Stomach smooth muscle (tissue), 2 donors: ENCODE results near the gene IL10RA.

Experiments
- H3K27ac ChIP-seq: one replicate; pipeline ENCODE4 v1.7.0; 2013; ENCODE audit warnings: mild to moderate bottlenecking, low read length, inconsistent platforms
- H3K27me3 ChIP-seq, 2 donors: one replicate each; pipeline ENCODE4 v1.7.0; 2013; ENCODE audit warnings: low read length in 2 of 2; ENCODE audit not compliant: insufficient read depth in 2 of 2, control insufficient read depth in 1 of 2
- H3K36me3 ChIP-seq, 2 donors: one replicate each; pipeline ENCODE4 v1.7.0; 2013; ENCODE audit warnings: low read length in 2 of 2; ENCODE audit not compliant: control insufficient read depth in 2 of 2, insufficient read depth in 2 of 2
- H3K4me1 ChIP-seq: one replicate; pipeline ENCODE4 v1.7.0; 2013; ENCODE audit warnings: low read length; ENCODE audit not compliant: control insufficient read depth, insufficient read depth
- H3K4me3 ChIP-seq, 2 donors: one replicate each; pipeline ENCODE4 v1.7.0; 2013; ENCODE audit warnings: low read length in 2 of 2
- H3K9ac ChIP-seq, 2 donors: one replicate each; pipeline ENCODE4 v1.7.0; 2013; ENCODE audit warnings: low read length in 2 of 2, mild to moderate bottlenecking in 1 of 2
- H3K9me3 ChIP-seq, 2 donors: one replicate each; pipeline ENCODE4 v1.7.0; 2013; ENCODE audit warnings: low read length in 2 of 2; ENCODE audit not compliant: control insufficient read depth in 2 of 2
- donor health status: healthy.
- donor health status: Pancreatic carcinoma.

IL10RA gene

DNA sequence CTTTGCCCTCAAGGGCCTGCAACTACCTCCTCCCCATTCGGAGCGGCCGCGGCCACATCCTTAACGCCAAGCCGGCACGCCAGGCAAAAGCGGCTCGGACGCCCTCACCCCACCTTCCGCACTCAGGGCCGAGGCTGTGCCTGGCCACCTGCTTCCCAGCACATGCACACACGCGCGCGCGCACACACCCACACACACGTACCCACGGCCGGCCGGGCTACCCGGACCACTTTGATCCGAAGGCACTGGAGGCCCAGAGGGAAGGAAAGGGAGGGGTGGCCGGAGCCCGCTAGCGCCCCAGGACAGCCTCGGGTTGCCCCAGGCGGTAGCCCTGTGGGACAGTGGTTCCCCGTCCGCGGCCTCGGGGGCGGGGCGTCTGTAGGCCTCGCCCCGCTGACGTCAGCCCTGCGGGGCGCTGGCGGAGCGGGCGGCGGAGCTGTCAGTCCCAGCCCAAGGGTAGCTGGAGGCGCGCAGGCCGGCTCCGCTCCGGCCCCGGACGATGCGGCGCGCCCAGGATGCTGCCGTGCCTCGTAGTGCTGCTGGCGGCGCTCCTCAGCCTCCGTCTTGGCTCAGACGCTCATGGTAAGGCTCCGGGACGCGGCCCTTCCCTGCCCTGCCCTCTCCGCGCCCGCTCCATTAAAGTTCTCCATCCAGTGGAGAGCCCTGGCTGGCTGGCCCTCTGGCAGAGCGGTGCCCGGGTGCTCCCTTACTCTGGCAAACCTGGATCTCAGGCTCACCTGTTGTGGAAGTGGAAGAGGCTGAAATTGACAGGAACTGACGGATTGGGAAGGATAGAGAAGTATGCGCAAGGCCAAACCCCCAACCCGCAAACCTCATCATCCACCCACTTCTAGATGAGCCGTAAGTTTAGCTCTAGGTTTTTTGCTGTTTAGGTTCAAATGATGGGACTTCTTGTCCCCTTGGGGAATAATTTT, at the start of gene IL10RA:
TSS of gene IL10RA (plus strand) at position 442 of the 935 bp plus-strand sequence. CDS start at position 516, 74 bp downstream.
- Histone ChIP-seq H3K27me3 (no peaks in the 10 kb centered on the region), H3K9me3 (no peaks in the 10 kb centered on the region), H3K9ac (peak within 1 kb of the TSS; percentile 47 to 75)

DNA sequence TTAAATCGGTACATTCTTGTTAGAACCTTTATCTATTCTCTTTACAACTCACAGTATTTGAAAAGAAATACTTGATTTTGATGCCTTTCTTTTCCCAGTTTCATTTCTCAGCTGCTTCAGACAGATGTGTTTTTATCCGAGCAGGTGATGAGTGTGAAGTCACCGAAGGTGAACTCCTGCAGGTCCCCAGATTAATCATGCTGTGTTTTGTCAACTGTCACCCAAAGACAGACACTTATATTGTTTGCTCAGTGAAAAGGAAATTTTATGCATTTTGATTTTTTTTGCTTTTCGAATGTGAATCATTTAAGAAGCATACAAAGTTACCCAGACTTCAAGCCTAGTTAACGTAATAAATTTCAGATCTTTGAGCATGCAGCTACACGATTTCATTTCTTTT, 49.2 kb upstream of the IL10RA start:
- Histone ChIP-seq H3K4me1 (no peaks in the 10 kb centered on the region), H3K27me3 (no peaks in the 10 kb centered on the region), H3K9me3 (no peaks in the 10 kb centered on the region), H3K27ac (no peak overlapping the region), H3K36me3 (no peaks in the 10 kb centered on the region), H3K4me3 (no peak overlapping the region), H3K9ac (no peak overlapping the region)

More for the DNA sequence above, at the start of gene IL10RA:
- Histone ChIP-seq H3K36me3 (no peaks in the 10 kb centered on the region), H3K4me3 (peak within 1 kb of the TSS; percentile 66 to 78), H3K4me1 (peaks cover 32% of the 10 kb centered on the region), H3K27ac (peak within 1 kb of the TSS; percentile 66)

DNA sequence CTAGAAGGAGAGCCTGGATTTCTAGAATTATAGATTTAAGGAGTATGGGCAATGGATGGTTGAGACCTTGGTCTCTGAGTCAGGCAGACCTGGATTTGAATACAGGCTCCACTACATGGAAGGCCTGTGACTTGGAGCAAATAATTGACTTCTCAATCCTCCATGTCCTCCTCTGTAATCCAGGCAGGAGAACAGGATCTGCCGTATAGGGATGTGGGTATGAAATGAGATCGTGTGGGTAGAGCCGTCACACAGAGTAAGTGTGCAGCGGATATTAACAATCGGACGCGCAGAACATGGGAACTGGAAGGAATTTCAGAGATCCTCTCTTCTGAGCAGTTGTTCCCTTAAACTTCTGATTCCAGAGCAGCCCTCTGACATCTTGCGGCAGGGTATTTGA, 45.5 kb upstream of the IL10RA start:
- no peak overlapping the region for H3K9ac ChIP-seq
- H3K27ac ChIP-seq: no peak overlapping the region
- H3K36me3 ChIP-seq: no peaks in the 10 kb centered on the region
- H3K4me3 ChIP-seq: no peak overlapping the region
- no peaks in the 10 kb centered on the region for H3K4me1 ChIP-seq
- H3K9me3 ChIP-seq: no peaks in the 10 kb centered on the region
- no peaks in the 10 kb centered on the region for H3K27me3 ChIP-seq

- Histone ChIP-seq H3K4me1 (no peaks in the 10 kb centered on the region), H3K9ac (no peak overlapping the region), H3K36me3 (no peaks in the 10 kb centered on the region), H3K9me3 (no peaks in the 10 kb centered on the region), H3K27me3 (no peaks in the 10 kb centered on the region), H3K27ac (no peak overlapping the region), H3K4me3 (no peak overlapping the region)
These were observed 45.0 kb upstream of the IL10RA start for GRCh38 chr11:117941163-117941707.

GRCh38 chr11:117941976-117942654, 44.1 kb upstream of the IL10RA start:
- no peaks in the 10 kb centered on the region for H3K36me3 ChIP-seq
- H3K27me3 ChIP-seq: no peaks in the 10 kb centered on the region
- peaks cover 2% of the 10 kb centered on the region for H3K4me1 ChIP-seq
- no peak overlapping the region for H3K9ac ChIP-seq
- H3K27ac ChIP-seq: no peak overlapping the region
- H3K4me3 ChIP-seq: no peak overlapping the region
- H3K9me3 ChIP-seq: no peaks in the 10 kb centered on the region

DNA sequence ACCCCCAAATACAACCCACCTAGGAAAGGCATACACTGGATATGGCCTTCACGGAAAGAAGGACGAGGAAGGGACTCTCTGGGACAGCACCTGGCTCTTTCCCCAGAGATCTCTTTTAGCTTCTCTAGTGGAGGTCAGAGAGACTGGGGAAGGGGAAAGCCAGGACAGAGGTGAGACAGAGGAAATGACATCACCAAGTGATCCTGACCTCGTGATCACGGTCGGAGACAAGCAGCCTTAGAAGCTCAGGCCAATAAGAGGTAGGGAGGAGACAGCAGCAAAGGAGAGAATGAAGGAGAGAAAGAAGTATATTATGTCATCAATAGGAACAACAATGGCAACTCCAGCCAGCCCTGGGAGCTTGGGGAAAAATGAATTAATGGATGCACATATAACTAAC, 41.6 kb upstream of the IL10RA start:
- Histone ChIP-seq H3K4me1 (peaks cover 3% of the 10 kb centered on the region), H3K27ac (no peak overlapping the region), H3K36me3 (no peaks in the 10 kb centered on the region), H3K9me3 (no peaks in the 10 kb centered on the region), H3K9ac (no peak overlapping the region), H3K4me3 (no peak overlapping the region), H3K27me3 (peaks cover 0 to 2% of the 10 kb centered on the region in 2 donors)

- no peaks in the 10 kb centered on the region for H3K9me3 ChIP-seq
- no peak overlapping the region for H3K4me3 ChIP-seq
- no peaks in the 10 kb centered on the region for H3K36me3 ChIP-seq
- H3K27me3 ChIP-seq: peaks cover 0 to 2% of the 10 kb centered on the region in 2 donors
- H3K9ac ChIP-seq: no peak overlapping the region
- H3K4me1 ChIP-seq: peaks cover 3% of the 10 kb centered on the region
- H3K27ac ChIP-seq: no peak overlapping the region
These were observed 41.0 kb upstream of the IL10RA start for GRCh38 chr11:117945047-117945810.

GRCh38 chr11:117946156-117946841, 39.9 kb upstream of the IL10RA start:
- Histone ChIP-seq H3K4me1 (peaks cover 5% of the 10 kb centered on the region), H3K9me3 (no peaks in the 10 kb centered on the region), H3K27me3 (peaks cover 0 to 2% of the 10 kb centered on the region in 2 donors), H3K4me3 (no peak overlapping the region), H3K27ac (no peak overlapping the region), H3K9ac (no peak overlapping the region), H3K36me3 (no peaks in the 10 kb centered on the region)

DNA sequence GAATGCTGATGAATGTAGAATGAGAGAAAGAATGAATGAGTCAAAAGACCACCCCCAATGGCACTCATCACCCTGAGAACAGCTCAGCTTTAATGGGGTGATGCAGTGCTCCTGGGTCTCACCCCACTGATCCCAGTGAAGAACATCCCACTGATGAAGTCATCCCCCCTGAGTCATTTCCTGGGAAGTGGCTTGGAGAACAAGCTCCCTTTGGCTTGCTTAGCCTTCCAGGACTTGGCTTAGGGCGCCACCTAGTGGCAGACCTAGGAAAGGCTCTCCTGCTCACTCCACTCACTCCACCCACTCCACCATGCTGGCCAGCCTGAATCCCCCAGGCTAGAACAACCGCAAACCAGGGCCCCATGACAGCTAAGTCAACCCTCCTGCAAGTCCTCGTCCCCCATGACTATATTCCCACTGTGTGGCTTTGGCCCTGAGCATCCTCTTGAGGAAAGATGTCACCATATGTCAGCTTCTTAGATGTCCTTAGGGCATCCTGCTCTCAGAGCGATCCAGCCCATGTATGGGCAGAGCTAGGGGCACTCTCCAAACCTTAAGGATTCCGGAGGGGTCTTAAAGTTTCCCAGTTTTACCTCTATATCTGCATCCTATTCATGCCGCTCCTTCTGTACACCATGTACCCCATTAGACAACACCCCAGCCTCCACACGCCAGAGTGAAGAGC, 39.2 kb upstream of the IL10RA start:
- no peak overlapping the region for H3K9ac ChIP-seq
- no peak overlapping the region for H3K27ac ChIP-seq
- H3K4me3 ChIP-seq: no peak overlapping the region
- H3K36me3 ChIP-seq: no peaks in the 10 kb centered on the region
- H3K4me1 ChIP-seq: peaks cover 5% of the 10 kb centered on the region
- no peaks in the 10 kb centered on the region for H3K9me3 ChIP-seq
- peaks cover 0 to 5% of the 10 kb centered on the region in 2 donors for H3K27me3 ChIP-seq
